DND-41 (cell line): Measurements from ENCODE around the gene PRRX2.

Experiments used
- ATAC-seq: fragments of 200-7000 bp; cut with Tn5 transposase; 3 replicates; pipeline ENCODE4 v1.9.1; 2021; ENCODE audit warnings: low read depth; ENCODE audit not compliant: insufficient read depth
- DNase-seq: peaks from one replicate; pipeline ENCODE4 v3.0.0-alpha.2; 2020
- H2AFZ ChIP-seq: 2 replicates; pipeline ENCODE4 v1.6.0; 2012; ENCODE audit warnings: low read depth, low read length
- H3K27ac ChIP-seq: 2 replicates; pipeline ENCODE4 v1.5.1; 2012; ENCODE audit warnings: low read length, inconsistent platforms
- H3K27me3 ChIP-seq: fragments of 200-600 bp; sonication (generic); 2 replicates; pipeline ENCODE4 v1.6.0; 2012; ENCODE audit warnings: low read length, mild to moderate bottlenecking, inconsistent platforms; ENCODE audit not compliant: insufficient read depth, poor library complexity
- H3K36me3 ChIP-seq: 2 replicates; pipeline ENCODE4 v1.5.1; 2012; ENCODE audit warnings: low read length, inconsistent platforms; ENCODE audit not compliant: insufficient read depth
- H3K4me1 ChIP-seq: 2 replicates; pipeline ENCODE4 v1.5.1; 2012; ENCODE audit warnings: mild to moderate bottlenecking, low read length; ENCODE audit not compliant: insufficient read depth
- H3K4me2 ChIP-seq: 2 replicates; pipeline ENCODE4 v1.6.0; 2012; ENCODE audit warnings: mild to moderate bottlenecking, moderate library complexity, low read length, inconsistent platforms; ENCODE audit not compliant: insufficient read depth
- H3K4me3 ChIP-seq, 2 experiments: fragments of 200-600 bp in 1 of 2; shearing (Covaris generic) in 1 of 2; 2 replicates each; pipeline ENCODE4 v1.5.1; 2012 to 2016; ENCODE audit warnings: inconsistent platforms in 2 of 2, low read length in 2 of 2, mild to moderate bottlenecking in 2 of 2, low read depth in 1 of 2, moderate library complexity in 1 of 2
- H3K79me2 ChIP-seq: 2 replicates; pipeline ENCODE4 v1.6.0; 2012; ENCODE audit warnings: low read length, inconsistent platforms; ENCODE audit not compliant: insufficient read depth
- H3K9ac ChIP-seq: 2 replicates; pipeline ENCODE4 v1.6.0; 2012; ENCODE audit warnings: low read depth, mild to moderate bottlenecking, inconsistent platforms, low read length, moderate library complexity
- H3K9me3 ChIP-seq: 2 replicates; pipeline ENCODE4 v1.5.1; 2012; ENCODE audit warnings: low read length, moderate library complexity, mild to moderate bottlenecking, inconsistent platforms; ENCODE audit not compliant: insufficient read depth, severe bottlenecking
- H4K20me1 ChIP-seq: 2 replicates; pipeline ENCODE4 v1.6.0; 2012; ENCODE audit warnings: low read length; ENCODE audit not compliant: insufficient read depth
- EZH2 ChIP-seq: IDR thresholded peaks from 3 replicates; pipeline ENCODE4 v1.6.1; 2012; ENCODE audit warnings: borderline replicate concordance, low read depth, mild to moderate bottlenecking, moderate library complexity, low read length, inconsistent platforms; ENCODE audit not compliant: severe bottlenecking
- TF ChIP-seq, protein P1 (sequence below): IDR thresholded peaks from 2 replicates; pipeline ENCODE4 v1.5.1; 2012; ENCODE audit warnings: borderline replicate concordance, low read length, moderate library complexity, mild to moderate bottlenecking; ENCODE audit not compliant: poor library complexity, severe bottlenecking; ENCODE audit errors: extremely low read depth

The PRRX2 gene

GRCh38 chr9:129686736-129687135, 21.3 kb downstream of the PRRX2 start:
- H3K4me3 ChIP-seq, result no peak overlapping the region
- H2AFZ ChIP-seq, result no peak overlapping the region
- H3K4me2 ChIP-seq, result no peak overlapping the region
- H3K27me3 ChIP-seq, result no peaks in the 10 kb centered on the region
- no peak overlapping the region for H3K27ac ChIP-seq
- H3K4me1 ChIP-seq, result no peaks in the 10 kb centered on the region
- TF ChIP-seq, protein P1, sequence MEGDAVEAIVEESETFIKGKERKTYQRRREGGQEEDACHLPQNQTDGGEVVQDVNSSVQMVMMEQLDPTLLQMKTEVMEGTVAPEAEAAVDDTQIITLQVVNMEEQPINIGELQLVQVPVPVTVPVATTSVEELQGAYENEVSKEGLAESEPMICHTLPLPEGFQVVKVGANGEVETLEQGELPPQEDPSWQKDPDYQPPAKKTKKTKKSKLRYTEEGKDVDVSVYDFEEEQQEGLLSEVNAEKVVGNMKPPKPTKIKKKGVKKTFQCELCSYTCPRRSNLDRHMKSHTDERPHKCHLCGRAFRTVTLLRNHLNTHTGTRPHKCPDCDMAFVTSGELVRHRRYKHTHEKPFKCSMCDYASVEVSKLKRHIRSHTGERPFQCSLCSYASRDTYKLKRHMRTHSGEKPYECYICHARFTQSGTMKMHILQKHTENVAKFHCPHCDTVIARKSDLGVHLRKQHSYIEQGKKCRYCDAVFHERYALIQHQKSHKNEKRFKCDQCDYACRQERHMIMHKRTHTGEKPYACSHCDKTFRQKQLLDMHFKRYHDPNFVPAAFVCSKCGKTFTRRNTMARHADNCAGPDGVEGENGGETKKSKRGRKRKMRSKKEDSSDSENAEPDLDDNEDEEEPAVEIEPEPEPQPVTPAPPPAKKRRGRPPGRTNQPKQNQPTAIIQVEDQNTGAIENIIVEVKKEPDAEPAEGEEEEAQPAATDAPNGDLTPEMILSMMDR, result no peak
- no peak for TF ChIP-seq EZH2
- H3K9me3 ChIP-seq, result no peaks in the 10 kb centered on the region
- ATAC-seq (no peak), DNase-seq (no peak)
- no peaks in the 10 kb centered on the region for H3K36me3 ChIP-seq
- no peaks in the 10 kb centered on the region for H4K20me1 ChIP-seq
- H3K9ac ChIP-seq, result no peak overlapping the region
- H3K79me2 ChIP-seq, result no peaks in the 10 kb centered on the region

DNA sequence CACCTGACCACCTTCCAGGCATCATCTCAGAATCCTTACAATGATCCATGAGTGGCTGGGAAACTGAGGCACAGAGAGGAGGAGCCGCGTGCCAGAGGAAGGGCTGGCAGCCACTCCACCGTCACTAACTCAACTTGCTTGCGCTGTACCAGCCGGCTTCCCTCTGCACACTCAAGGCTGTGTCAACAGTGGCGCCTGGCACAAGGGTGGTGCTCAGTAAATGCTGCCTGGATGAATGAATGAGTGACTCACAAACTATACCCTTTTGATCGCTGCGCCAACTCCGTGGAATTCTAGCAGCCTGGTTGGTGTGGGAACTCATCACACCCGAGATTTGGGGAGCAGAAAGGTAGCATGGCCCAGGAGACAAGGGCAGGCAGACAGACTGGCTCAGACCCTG, 21.9 kb downstream of the PRRX2 start:
- H3K79me2 ChIP-seq, result no peaks in the 10 kb centered on the region
- H3K9ac ChIP-seq, result no peak overlapping the region
- no peak overlapping the region for H3K4me2 ChIP-seq
- no peaks in the 10 kb centered on the region for H3K4me1 ChIP-seq
- no peak for ATAC-seq
- no peaks in the 10 kb centered on the region for H3K36me3 ChIP-seq
- TF ChIP-seq, protein P1, result no peak
- TF ChIP-seq EZH2, result no peak
- H4K20me1 ChIP-seq, result no peaks in the 10 kb centered on the region
- no peaks in the 10 kb centered on the region for H3K9me3 ChIP-seq
- H3K4me3 ChIP-seq, result no peak overlapping the region
- no peaks in the 10 kb centered on the region for H3K27me3 ChIP-seq
- H3K27ac ChIP-seq, result no peak overlapping the region
- H2AFZ ChIP-seq, result no peak overlapping the region
- DNase-seq, result no peak

GRCh38 chr9:129688285-129689043, 23.0 kb downstream of the PRRX2 start:
- no peak for ATAC-seq

More at GRCh38 chr9:129688285-129689043, 23.0 kb downstream of the PRRX2 start:
- DNase-seq, result no peak
- Histone ChIP-seq H3K4me1 (no peaks in the 10 kb centered on the region), H3K27me3 (no peaks in the 10 kb centered on the region), H3K9me3 (no peaks in the 10 kb centered on the region), H3K9ac (no peak overlapping the region), H3K27ac (no peak overlapping the region), H3K79me2 (no peaks in the 10 kb centered on the region), H3K4me3 (no peak overlapping the region), H4K20me1 (no peaks in the 10 kb centered on the region), H3K4me2 (no peak overlapping the region), H3K36me3 (no peaks in the 10 kb centered on the region), H2AFZ (no peak overlapping the region)
- no peak for TF ChIP-seq EZH2
- TF ChIP-seq, protein P1, result no peak
